Hematopoietic multipotent progenitor cell treated with erythropoietin and hydrocortisone succinate and interleukin-3 and kit ligand, for 15 days (in vitro differentiated cells): ENCODE measurements around the gene SRSF8.

Experiments used
- DNase-seq: peaks from one replicate; pipeline ENCODE4 v3.0.0-alpha.2; 2015; ENCODE audit warnings: low spot score

The SRSF8 gene

DNA sequence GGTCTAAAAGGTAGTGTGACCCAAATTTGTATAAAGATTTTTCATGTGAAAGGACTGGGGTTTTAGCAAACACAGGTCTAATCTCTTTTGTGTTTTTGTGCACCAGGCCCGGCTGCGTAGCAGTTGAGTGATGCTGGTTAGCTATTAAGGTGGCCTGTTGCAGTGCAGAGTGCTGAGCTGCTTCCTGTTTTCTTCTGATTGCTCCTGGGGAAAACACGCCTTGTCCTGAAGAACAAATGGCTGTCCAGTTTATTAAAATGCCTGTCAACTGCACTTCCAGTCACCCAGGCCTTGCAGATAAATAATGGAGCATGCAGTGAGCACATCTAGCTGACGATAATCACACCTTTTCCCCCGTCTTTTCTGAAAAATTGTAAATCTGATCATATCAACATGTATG is 1.8 kb downstream of the SRSF8 start:
- DNase-seq, result peak; percentile 79

DNA sequence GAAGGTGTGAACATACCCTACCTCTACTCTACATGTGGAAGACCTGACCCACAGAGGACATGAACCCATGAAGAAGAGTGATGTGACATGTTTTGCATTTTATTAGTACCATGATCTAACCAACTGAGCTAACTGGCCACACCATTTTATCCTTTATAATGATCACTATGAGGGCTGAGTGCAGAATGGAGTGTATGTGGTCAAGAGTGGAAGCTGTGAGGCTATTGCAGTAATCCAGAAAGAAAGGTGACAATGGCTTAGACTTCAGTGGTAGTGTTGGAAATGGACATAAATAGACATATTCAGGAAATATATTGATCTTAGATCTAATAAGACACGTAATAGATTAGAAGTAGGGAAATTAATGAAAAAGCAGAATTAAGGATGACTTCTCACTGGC is 3.8 kb downstream of the SRSF8 start:
- peak; percentile 7 for DNase-seq

DNA sequence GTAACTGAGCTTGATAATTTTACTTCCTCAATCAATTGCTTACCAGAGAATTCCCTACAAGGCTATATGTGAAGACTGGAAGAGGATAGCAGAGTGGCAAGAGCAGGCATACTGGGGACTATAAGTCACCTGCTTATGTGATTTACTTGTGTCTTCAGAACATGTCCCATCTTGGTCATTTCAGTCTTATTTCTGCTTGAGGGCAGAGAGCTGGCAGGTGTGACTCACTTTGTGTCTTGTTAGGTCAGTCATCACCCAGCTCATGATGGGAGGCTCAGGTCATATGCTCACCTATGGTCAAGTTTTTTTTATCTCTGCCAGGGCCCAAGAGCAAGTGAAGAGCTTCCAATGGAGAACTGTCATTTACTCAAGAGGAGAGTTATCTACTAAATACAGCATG is 6.2 kb downstream of the SRSF8 start:
- DNase-seq, result no peak

DNA sequence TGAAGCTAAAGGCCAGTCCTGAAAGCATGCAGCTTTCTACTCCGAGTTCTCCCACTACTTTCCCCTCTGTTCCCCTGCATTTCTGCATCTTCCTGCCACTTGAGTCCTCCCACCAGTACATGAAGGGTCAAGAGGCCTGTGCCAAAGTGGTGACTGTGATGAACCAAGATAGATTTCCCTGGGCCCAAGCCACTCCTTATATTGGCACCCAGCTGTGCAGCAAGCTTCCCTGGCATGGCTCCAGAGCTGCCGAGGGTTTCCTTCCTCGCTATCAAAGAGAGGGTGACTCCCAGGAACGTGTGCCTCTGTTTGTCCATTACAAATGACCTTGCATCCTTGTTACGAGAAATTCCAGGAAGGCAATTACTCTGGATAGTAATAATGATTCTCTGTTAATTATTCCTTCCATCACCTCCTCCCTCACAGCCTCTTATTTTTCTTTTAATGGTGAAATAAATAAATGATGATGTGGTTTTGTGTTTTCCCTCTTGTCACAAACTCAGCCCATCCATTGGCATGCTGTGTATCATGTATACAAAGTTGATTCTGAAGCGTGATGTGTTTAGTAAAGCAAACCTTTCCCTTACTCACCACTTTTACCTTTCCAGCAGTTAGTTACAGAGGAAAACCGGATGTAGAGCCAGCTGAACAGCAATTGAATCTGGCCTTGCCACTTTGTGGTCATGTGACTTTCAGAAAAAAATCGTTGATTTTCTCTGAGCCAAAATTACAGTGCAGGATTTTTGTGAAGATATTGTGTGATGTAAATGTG is 8.3 kb downstream of the SRSF8 start:
- peak; percentile 82 for DNase-seq

DNA sequence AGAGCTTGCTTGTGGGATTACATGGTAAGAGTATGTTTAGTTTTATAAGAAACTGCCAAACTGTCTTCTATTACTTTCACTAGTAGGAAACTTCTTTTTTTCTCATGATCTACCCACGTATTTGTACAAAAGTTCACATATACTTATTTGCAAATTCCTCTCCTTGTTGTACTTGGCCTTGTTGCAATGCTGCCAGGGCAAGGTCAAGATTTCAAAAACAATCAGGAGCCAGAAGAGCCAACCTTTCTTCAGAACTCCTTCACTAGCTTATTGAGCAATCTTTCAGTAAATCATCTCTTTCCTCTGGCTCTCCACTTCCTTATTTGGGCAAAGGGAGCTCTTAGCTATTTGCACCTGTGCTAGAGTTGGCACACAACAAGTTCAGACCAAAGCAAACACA is 9.7 kb downstream of the SRSF8 start:
- DNase-seq, result no peak

DNA sequence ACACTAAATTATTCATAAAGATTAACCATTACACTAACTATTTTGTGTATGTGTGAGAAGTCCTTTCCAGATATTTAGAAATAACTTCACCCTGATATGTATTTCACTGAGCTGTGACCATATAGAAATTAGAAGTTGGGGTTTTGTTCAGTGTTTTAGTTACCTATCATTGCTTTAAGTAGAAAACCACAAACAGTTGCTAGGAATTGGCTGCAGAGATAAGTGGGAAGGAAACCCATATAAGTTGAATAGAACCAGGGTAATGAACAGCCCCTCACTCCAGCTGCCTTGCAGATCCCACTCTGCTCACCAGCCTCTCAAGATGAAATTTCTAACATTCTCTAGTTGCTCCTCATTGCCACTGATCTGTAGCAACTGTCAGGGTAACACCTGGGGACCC is 10.3 kb downstream of the SRSF8 start:
- no peak for DNase-seq

DNA sequence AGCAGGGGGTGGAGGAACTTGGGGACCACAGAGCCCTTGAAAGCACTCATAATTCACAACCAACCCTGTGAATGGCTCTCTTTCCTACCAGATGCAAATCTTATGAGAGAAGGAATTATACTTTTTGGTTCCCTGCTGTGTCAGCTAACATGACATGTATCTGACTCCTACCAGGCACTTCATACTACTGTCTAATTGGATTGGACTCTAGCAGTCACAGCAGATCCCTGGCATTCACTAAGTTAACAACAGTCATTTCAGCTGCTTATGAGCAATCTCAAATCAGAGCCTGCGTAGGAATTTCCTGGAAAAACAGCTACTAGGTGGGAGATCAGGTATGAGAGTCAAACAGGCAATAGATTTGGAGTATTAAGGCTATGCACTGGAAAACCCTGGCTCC is 11.8 kb downstream of the SRSF8 start:
- no peak for DNase-seq

DNA sequence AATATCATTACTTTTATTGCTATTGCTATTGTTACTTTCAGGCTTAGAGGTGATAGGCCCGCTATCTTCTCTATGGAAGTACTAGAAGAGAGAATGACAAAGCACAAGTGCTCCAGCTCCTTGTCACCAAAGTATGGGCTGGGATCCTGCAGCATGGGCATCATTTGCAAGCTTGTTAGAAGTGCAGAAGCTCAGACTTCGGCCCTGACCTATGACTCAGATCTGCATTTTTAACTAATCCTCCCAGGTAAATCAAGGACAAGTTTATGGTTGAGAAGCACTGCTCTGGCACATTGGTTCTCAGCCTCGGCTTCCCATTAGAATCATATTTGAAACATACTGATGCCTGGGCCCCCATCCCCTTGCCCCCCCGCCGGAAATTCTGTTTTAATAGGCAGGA is 14.3 kb downstream of the SRSF8 start:
- no peak for DNase-seq

DNA sequence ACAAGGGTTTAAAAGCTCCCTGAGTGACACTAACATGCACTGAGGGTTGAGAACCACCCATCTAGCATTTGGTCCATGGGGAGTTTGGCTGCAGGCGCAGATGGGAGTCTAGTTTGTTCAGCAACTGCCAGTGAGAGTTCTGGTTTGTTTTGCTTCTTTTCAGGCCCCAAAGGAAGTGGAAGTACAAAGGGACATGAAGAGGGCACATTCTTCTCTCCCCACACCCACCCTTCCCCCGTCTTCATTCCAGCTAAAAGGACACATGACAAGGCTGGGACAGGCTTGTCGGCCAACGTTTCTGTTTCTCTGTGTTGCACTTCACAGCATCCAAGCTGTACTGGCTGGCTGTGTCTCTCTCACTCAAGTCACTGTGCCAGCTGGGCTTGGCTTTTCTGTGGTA is 14.7 kb downstream of the SRSF8 start:
- no peak for DNase-seq

DNA sequence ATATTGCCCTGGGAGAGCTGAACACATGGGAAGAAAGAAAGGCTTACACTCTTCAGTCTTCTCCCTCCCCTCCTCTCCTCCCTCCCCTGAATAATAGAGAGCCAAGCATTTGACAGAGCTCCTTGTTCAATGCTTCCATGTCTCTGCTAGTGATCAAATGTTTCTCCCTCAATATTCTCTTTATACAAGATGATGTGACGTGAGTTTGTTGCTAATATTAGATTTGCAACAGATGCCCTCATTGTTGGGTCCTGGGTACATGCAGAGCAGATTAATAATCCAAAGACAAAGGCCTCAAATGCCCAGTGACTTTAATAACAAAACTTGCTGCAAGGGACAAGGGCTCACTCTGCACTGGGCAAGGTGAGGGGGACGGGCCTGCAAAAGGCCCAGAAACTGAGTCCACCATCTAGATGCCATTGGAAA is 15.9 kb downstream of the SRSF8 start:
- no peak for DNase-seq

DNA sequence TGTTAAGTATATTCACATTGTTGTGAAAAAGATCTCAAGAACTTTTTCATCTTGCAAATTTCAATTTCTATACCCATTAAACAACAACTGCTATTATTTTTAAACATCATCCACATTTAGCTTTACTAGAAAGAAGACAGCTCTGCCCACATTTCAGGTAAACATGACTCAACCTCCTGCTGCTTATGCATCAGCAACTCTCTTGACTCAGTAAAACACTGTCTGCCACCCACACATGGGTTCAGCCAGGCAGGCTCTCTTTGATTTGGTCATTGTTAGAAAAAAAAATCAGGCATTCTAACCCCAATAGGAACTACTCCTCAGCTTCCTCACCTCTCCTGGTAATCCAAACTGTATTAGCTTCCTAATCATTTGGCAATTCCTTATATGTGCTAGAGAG is 17.8 kb downstream of the SRSF8 start:
- DNase-seq, result no peak

DNA sequence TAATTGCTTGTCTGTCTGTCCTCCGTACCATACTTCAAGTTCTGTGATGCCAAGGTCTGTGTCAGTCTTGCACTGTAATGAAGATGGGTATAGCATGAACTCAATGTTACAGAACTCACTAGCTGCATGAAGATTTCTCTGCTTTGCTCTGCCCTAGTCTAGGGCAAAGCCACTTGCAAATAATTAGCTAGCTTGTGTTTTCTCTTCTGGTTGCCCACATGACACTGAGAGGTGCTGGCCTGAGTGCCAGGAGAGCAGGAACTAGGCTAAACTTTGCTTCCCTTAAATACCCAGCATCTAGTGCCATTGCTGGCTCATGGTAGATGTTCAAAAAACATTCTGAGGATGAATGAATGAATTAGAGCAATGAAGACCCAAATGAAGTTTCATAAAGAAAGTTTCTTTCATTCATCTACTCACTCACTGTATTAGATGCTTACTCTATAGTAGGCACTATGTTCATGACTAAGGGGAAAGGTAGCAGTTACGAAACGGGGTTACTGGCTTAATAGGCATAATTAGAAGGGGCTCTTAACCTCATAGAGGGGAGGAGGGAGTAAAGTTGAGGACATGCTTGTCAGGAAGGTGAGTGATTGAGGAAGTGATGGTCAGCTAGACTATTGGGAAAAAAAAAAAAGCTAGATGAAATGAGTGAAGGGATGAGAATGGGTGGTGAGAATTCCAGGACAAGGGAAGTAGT is 18.5 kb downstream of the SRSF8 start:
- no peak for DNase-seq

DNA sequence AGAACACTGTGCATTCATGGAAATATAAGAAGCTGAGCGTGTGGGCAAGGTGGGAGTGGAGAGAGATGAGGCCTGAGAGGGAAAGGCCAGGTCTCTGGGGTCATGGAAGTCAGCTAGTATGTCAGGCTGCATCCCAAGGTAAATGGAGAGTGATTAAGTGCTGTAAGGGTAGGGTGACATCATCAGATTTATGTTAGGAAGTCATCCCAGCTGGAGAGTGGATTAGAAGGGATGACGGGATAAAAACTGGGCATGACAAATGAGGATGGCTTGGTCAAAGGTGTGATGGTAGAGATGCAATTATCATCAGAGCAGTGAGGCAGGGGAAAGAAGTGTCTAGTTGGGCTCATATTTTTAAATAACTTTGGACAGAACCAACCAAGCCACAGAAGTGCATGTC is 19.4 kb downstream of the SRSF8 start:
- DNase-seq, result no peak

DNA sequence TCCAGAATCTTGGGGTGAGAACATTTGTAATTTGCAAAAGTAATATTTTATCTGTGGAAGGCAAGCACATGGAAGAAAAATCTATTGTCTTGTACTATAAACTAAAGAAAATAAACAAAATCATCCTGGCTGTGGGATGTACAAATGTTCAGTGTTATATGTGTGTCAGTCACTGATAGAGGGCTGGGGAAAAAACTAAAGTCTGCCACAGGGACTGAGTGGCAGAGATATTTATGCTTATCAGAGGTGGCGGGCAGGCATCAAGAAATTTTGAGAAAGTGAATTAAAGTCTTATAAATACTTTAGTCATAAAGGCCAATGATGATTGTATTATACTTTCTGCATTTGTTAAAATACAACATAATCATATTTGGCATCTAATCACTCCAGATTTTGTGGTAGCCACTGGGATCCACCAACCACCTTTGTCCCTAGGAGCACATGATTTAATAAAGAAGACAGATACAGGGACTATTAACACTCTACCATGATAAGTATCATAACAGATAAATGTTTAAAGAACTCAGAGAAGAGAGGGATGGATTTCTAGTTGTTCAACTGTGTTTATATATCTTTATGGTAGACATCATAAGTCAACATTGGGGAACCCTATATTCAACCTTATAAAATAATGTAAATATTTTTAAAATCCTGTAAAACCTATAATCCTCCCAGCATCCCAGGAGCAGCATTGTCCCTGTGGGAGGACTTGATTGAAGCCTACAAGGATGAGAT is 20.3 kb downstream of the SRSF8 start:
- peak; percentile 62 for DNase-seq

DNA sequence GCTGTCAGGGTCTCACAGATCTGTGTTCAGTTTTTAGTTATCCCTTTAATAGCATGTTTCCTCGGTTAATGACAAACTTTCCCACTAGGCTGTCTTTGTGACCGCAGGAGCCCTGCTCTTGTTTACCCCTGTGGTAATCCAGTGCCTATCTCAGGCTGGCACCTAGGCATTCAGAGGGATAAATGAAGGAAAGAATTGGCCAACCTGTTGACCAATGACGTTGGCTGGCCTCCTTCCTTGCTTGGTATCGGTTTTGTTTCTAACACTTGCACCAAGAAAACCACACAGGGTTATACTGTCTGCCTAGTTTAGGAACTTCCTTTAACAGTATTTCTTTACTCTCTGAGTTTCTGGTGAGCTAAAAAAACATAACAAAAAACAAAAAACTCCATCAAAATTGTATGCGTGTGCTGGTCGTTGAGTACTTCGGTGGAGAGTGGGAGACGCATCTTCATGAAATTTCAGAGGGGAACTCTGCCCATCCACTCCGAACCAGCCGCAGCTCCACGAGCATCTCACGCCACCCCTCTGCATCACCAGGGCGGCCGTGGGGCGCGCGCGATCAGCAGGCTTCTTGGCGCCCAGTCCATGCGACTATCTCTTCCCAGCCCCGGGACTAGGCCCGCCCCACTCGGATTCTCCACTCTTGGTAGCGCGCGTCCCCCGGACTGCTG is 22.4 kb downstream of the SRSF8 start:
- DNase-seq, result peak; percentile 26

DNA sequence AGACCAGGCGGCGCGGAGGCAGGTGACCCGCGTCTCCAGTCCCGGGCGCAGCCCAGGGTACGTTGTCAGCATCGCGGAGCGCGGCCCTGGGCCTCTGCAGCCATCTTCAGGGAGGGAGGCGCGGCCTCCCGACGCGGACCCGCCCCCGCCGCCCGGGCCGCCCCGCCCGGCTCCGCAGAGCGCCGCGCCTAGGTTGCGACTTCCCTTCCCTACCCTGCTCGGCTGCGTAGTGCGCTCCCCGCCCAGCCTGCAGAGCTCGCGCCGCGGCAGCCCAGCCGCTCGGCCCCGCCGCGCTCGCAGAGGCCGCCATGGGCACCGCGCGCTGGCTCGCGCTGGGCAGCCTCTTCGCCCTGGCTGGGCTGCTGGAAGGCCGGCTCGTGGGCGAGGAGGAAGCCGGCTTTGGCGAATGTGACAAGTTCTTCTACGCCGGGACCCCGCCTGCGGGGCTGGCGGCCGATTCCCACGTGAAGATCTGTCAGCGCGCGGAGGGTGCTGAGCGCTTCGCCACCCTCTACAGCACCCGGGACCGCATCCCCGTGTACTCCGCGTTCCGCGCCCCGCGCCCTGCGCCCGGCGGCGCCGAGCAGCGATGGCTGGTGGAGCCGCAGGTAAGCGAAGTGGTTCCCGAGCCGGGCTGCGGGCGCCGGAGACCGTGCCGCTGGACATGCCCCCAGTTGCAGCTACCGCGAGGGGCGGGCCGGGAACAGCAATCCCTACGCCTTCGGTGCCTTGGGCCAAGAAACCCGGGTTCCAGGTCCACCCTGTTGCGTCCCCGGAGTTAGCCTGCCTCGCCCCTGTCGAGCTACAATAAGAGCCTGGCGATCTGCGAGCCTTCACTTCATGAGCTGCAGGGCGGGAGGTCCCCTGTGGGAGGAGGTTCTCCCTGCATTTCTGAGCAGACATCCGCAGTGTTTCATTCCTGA is 23.2 kb downstream of the SRSF8 start, which contains the start of gene ENDOD1:
Gene ENDOD1 (plus strand): TSS at position 227 of the 923 bp plus-strand sequence. CDS start 82 bp downstream, at position 309.
- DNase-seq, result peak; percentile 89

DNA sequence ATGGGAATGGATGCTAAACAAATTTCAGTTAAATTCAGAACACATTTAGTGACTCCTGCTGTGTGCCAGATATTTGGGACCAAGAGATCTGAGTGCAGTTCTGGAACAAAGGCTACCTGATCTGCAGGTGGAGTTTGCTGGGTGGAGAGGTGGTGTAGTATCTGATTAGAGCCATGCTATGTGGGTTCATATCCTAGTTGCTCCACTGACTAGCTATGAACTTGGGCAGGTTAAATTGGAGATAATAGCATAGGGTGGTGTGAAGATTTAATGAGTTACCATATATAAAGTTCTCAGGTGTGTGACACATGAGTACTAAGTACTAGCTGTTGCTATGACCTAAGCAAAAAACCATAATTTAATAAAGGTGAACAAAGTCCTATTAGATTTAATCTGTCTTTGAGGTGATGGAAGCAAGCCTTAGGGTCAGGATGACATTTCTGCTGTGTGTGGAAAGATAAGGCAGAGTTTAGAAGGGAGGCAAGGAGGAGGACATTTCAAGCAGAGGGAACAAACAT is 25.0 kb downstream of the SRSF8 start:
- DNase-seq, result no peak

DNA sequence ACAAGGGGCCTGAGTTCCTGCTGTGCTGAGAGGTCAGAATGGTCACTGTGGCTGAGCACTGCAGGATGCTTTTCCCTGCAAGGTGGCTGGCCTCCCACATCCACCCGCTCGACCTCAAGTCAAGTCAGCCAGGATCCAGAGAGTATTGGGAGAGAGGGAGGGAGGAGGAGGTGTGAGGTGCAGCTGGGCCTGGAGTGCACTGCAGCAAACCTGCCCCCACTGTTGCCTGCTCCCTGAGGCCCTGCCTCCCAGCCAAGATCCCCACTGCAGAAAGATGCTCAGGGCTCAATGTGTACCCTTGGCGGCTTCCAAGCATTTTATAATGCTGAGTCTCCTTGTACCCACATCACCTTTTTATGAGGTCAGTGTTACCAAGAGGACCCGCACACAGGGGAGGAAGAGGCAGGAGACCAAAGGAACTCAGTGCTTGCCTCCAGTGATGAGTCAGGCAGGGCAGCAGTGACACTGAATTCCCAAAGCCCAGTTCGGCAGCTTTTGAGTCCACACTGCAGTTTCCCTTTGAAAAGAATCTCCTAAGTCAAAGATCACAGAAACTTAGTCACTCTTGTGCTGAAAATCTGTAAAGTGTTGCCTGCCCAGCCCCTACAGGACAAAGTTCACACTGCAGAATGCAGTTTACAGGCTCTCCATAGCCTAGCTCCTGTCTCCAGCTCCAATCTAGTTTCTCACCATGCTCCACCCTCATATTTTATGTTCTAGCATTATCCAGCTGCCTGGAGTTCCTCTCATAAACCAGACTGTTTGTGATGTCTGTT is 26.0 kb downstream of the SRSF8 start:
- peak; percentile 59 for DNase-seq

DNA sequence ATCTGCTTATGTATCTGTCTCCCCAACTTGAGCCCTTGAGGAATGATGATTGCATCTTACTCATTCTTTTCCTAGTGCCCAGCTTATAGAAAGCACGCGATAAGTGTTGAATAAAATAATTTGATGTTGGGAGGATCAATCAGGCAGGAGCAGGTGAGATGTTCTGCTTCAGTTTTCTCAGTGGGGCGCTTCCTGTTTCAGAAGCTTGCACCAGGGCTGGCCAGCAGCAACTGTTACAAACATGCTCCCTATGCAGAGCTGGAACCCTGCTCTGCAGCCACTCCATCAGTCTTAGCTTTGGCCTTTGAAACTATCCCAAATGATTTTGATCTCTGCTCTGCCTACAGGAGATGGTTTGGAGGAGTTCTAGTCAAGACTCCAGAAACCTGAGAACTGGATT is 26.8 kb downstream of the SRSF8 start:
- no peak for DNase-seq
